A549 (cell line): ENCODE data around the gene SLC7A4. TPM values are rescaled to one million over a fixed set of nuclear protein-coding genes. Genes with fewer than 3 reads are reported as not detected.

Experiments used
- ATAC-seq, 2 experiments: fragments of 200-7000 bp in 1 of 2; fragments of >200 bp in 1 of 2; cut with Nextera tagmentation in 1 of 2; cut with Tn5 transposase in 1 of 2; 3 replicates each; pipeline versions ENCODE4 v1.8.0 to v1.9.1; 2018 to 2020; ENCODE audit warnings: mild to moderate bottlenecking in 1 of 2, moderate library complexity in 1 of 2
- CTCF ChIA-PET: fragments of 300-600 bp; sonication (Branson Sonifier 250); formaldehyde crosslinking; extraction: SDS; loops from one replicate; lab custom pipeline; 2021; ENCODE audit warnings: antibody characterized with exemption, inconsistent platforms; lab: Yijun Ruan, JAX
- POLR2A ChIA-PET: fragments of 350-600 bp; formaldehyde crosslinking; extraction: SDS; loops from one replicate; lab custom pipeline; 2021; ENCODE audit warnings: antibody characterized with exemption, inconsistent platforms; lab: Yijun Ruan, JAX
- DNase-seq, 2 experiments: peaks; one replicate each; pipeline versions ENCODE4 v3.0.0 to v3.0.0-alpha.2; 2011 to 2016; ENCODE audit warnings: low read depth in 1 of 2, low spot score in 1 of 2
- FAIRE-seq: peaks from 2 replicates; lab custom pipeline; 2011; peaks lifted over from hg19 to GRCh38; lab: Jason Lieb, UNC
- H3K27ac ChIP-seq, 2 experiments: fragments of >200 bp; sonication (Bioruptor Twin); formaldehyde crosslinking; 3 replicates each; pipeline ENCODE4 v1.5.1; 2016 to 2017
- H3K4me1 ChIP-seq: fragments of >200 bp; sonication (Bioruptor Twin); formaldehyde crosslinking; 3 replicates; pipeline ENCODE4 v1.6.1; 2016
- H3K4me2 ChIP-seq: fragments of >200 bp; sonication (Bioruptor Twin); formaldehyde crosslinking; 3 replicates; pipeline ENCODE4 v1.6.1; 2016
- H3K4me3 ChIP-seq: fragments of >200 bp; sonication (Bioruptor Twin); formaldehyde crosslinking; 3 replicates; pipeline ENCODE4 v1.5.1; 2016
- H3K9me3 ChIP-seq: fragments of >200 bp; sonication (Bioruptor Twin); formaldehyde crosslinking; 3 replicates; pipeline ENCODE4 v1.6.1; 2016
- BHLHE40 ChIP-seq: IDR thresholded peaks from 2 replicates; pipeline ENCODE4 v1.6.1; 2012; ENCODE audit warnings: low read depth, low read length, inconsistent platforms
- CBX8 ChIP-seq: fragments of 200-600 bp; sonication (generic); IDR thresholded peaks from 2 replicates; pipeline ENCODE4 v1.6.1; 2016
- E2F6 ChIP-seq: IDR thresholded peaks from 2 replicates; pipeline ENCODE4 v1.6.1; 2012; ENCODE audit warnings: low read depth, borderline replicate concordance
- ESRRA ChIP-seq: fragments of 150-350 bp; IDR thresholded peaks from 2 replicates; pipeline ENCODE4 v1.6.1; 2014; ENCODE audit warnings: mild to moderate bottlenecking, low read length, borderline replicate concordance
- FOSB ChIP-seq: fragments of 250-450 bp; sonication (Bioruptor Pico); IDR thresholded peaks from 2 replicates; pipeline ENCODE4 v1.5.0; 2020; ENCODE audit warnings: mild to moderate bottlenecking, moderate library complexity
- FOXS1 ChIP-seq: fragments of 250-450 bp; sonication (Bioruptor Pico); IDR thresholded peaks from 2 replicates; pipeline ENCODE4 v1.5.0; 2020; ENCODE audit warnings: mild to moderate bottlenecking, moderate library complexity
- HDAC2 ChIP-seq: fragments of 200-600 bp; sonication (generic); IDR thresholded peaks from 2 replicates; pipeline ENCODE4 v1.6.1; 2016
- HOXB5 ChIP-seq: fragments of 250-450 bp; sonication (Bioruptor Pico); IDR thresholded peaks from 2 replicates; pipeline ENCODE4 v1.5.0; 2020; ENCODE audit warnings: mild to moderate bottlenecking, moderate library complexity
- MAX ChIP-seq: IDR thresholded peaks from 2 replicates; pipeline ENCODE4 v1.6.1; 2012
- NFE2L2 ChIP-seq: fragments of 150-350 bp; conservative IDR thresholded peaks from 2 replicates; pipeline ENCODE4 v1.6.1; 2014; ENCODE audit warnings: low read length
- NPAS2 ChIP-seq: fragments of 250-450 bp; sonication (Bioruptor Pico); IDR thresholded peaks from 2 replicates; pipeline ENCODE4 v1.8.0; 2022; ENCODE audit warnings: mild to moderate bottlenecking, moderate library complexity, borderline replicate concordance
- NR3C1 ChIP-seq: fragments of >200 bp; sonication (Bioruptor Twin); formaldehyde crosslinking; IDR thresholded peaks from 3 replicates; pipeline ENCODE4 v1.6.1; 2017
- PBX3 ChIP-seq: IDR thresholded peaks from 2 replicates; pipeline ENCODE4 v1.6.1; 2012
- PHF8 ChIP-seq: fragments of 200-600 bp; sonication (generic); IDR thresholded peaks from 2 replicates; pipeline ENCODE4 v1.6.1; 2016; ENCODE audit warnings: low read depth, mild to moderate bottlenecking, antibody characterized with exemption, moderate library complexity, borderline replicate concordance
- POLR2A ChIP-seq: IDR thresholded peaks from 2 replicates; pipeline ENCODE4 v1.6.1; 2012; ENCODE audit warnings: mild to moderate bottlenecking, low read length
- RCOR1 ChIP-seq: fragments of 150-350 bp; IDR thresholded peaks from 2 replicates; pipeline ENCODE4 v1.6.1; 2014; ENCODE audit warnings: antibody characterized with exemption, low read length, low read depth
- REST ChIP-seq: fragments of 200-600 bp; sonication (generic); IDR thresholded peaks from 2 replicates; pipeline ENCODE4 v1.6.1; 2016; ENCODE audit warnings: antibody characterized with exemption, mild to moderate bottlenecking, moderate library complexity
- SMC3 ChIP-seq: fragments of >200 bp; sonication (Bioruptor Twin); formaldehyde crosslinking; IDR thresholded peaks from 3 replicates; pipeline ENCODE4 v1.6.1; 2018; ENCODE audit warnings: inconsistent platforms
- USF2 ChIP-seq: fragments of 450-650 bp; IDR thresholded peaks from 2 replicates; pipeline ENCODE4 v1.6.1; 2014; ENCODE audit warnings: antibody characterized with exemption
- ZNF302 ChIP-seq: fragments of 250-450 bp; sonication (Bioruptor Pico); IDR thresholded peaks from 2 replicates; pipeline ENCODE4 v1.9.0; 2021; ENCODE audit warnings: inconsistent platforms, mild to moderate bottlenecking, moderate library complexity
- ZSCAN20 ChIP-seq: fragments of 250-450 bp; sonication (Bioruptor Pico); IDR thresholded peaks from 2 replicates; pipeline ENCODE4 v1.8.0; 2022; ENCODE audit warnings: mild to moderate bottlenecking, moderate library complexity
- WGBS: methylation state at CpG from one replicate; pipeline ENCODE4 v1.1.6; 2017; ENCODE audit errors: missing lambda C conversion rate; 5-methylcytosine and 5-hydroxymethylcytosine counted together
- polyA plus RNA-seq, 4 experiments: library from polyadenylated mRNA; depleted of rRNA in 3 of 4; stranded (reverse); fragments of >200 nt; fragmentation: RNase III in 1 of 4; extraction: RNeasy Plus Mini Kit Qiagen cat#74134 plus additional on column Dnase treatment in 1 of 4; gene quantifications; 2 replicates in 3 of 4; 3 replicates in 1 of 4; pipeline ENCODE4 v1.2.3, GENCODE V29; 2011 to 2017

Gene SLC7A4
- polyA plus RNA-seq, 2 of the 4 experiments (the other 2 are of a cell fraction), result not detected

GRCh38 chr22:21055880-21056319 is 23.5 kb upstream of the SLC7A4 start:
- FAIRE-seq (no peak), DNase-seq (no peak), ATAC-seq (no peak)
- no peak overlapping the region for H3K4me2 ChIP-seq
- ChIA-PET CTCF (interaction anchor here (0.6 to 1.4 kb wide), 4 partner anchors 11 to 170 kb away, joined by 3 read pairs; partner anchors contain the start of gene LRRC74B), POLR2A (no interaction called here)
- no peaks in the 10 kb centered on the region for H3K4me1 ChIP-seq
- TF ChIP-seq FOXS1 (no peak), HDAC2 (no peak), PBX3 (no peak), NPAS2 (CRISPR knock-in tag) (no peak), RCOR1 (no peak), ZSCAN20 (CRISPR knock-in tag) (no peak), SMC3 (no peak), CBX8 (no peak), NR3C1 (no peak), PHF8 (no peak), E2F6 (no peak), BHLHE40 (no peak), ZNF302 (CRISPR knock-in tag) (no peak), POLR2A (no peak)
- no peak overlapping the region for H3K4me3 ChIP-seq
- no peak overlapping the region for H3K27ac ChIP-seq
- WGBS, result 89% methylated on average over 6 of the region's 7 CpGs
- H3K9me3 ChIP-seq, result no peaks in the 10 kb centered on the region

- Histone ChIP-seq H3K4me2 (no peak overlapping the region), H3K27ac (no peak overlapping the region)
- CTCF ChIA-PET, result interaction anchor here (0.6 to 1.4 kb wide), 4 partner anchors 10 to 52 kb away, joined by 3 read pairs; partner anchors contain the start of gene LRRC74B
- no peak; a peak in 1 of 6 replicates for ATAC-seq
- TF ChIP-seq REST, result no peak
- TF ChIP-seq ZNF302 (CRISPR knock-in tag), result no peak
- TF ChIP-seq MAX, result no peak
- TF ChIP-seq FOSB (CRISPR knock-in tag), result no peak
- TF ChIP-seq ESRRA, result no peak
- TF ChIP-seq SMC3, result no peak
- TF ChIP-seq USF2, result no peak
- TF ChIP-seq E2F6, result no peak
- TF ChIP-seq NFE2L2, result no peak
- no peak for TF ChIP-seq HOXB5 (CRISPR knock-in tag)
- no peak for TF ChIP-seq HDAC2
- TF ChIP-seq, all 56 proteins: peak for 0
- no peaks in the 10 kb centered on the region for H3K9me3 ChIP-seq
- no peaks in the 10 kb centered on the region for H3K4me1 ChIP-seq
- no peak for DNase-seq
- no peak overlapping the region for H3K4me3 ChIP-seq
- 49% methylated on average over 4 of the region's 4 CpGs for WGBS
- FAIRE-seq, result no peak
- POLR2A ChIA-PET, result no interaction called here
Observed at GRCh38 chr22:21055564-21055834, 23.1 kb upstream of the SLC7A4 start.
